Measurements from ENCODE around the gene LRCOL1.

GRCh38 chr12:132620899-132621656 is 10.7 kb upstream of the LRCOL1 start:
- TF ChIP-seq CTCF (IDR thresholded peaks at IDR 0.05 in 2 of 3, conservative IDR thresholded peaks at IDR 0.05 in 1 of 3; ENCODE audit: control insufficient read depth in 2 of 3, extremely low read depth in 1 of 3, insufficient read depth in 1 of 3, low read depth in 3 of 3, low read length in 3 of 3) (no peak), FOXK2 (IDR thresholded peaks at IDR 0.05) (no peak), JUND (IDR thresholded peaks at IDR 0.05; ENCODE audit: low read depth, low read length) (no peak), STAT3 (IDR thresholded peaks at IDR 0.05; ENCODE audit: low read depth, low read length) (no peak), ZNF592 (IDR thresholded peaks at IDR 0.05) (no peak), RELB (IDR thresholded peaks at IDR 0.05; ENCODE audit: low read depth) (no peak)
